Measurements from ENCODE around the gene ETS2.

Gene ETS2

GRCh38 chr21:38780879-38781278 is 24.9 kb upstream of the ETS2 start:
- DNase-seq = no peak

GRCh38 chr21:38784458-38785266 is 21.1 kb upstream of the ETS2 start:
- DNase-seq = no peak

- DNase-seq = no peak
Measured at GRCh38 chr21:38785483-38785882, 20.2 kb upstream of the ETS2 start.

GRCh38 chr21:38787016-38787415 is 18.7 kb upstream of the ETS2 start:
- DNase-seq = no peak

DNA sequence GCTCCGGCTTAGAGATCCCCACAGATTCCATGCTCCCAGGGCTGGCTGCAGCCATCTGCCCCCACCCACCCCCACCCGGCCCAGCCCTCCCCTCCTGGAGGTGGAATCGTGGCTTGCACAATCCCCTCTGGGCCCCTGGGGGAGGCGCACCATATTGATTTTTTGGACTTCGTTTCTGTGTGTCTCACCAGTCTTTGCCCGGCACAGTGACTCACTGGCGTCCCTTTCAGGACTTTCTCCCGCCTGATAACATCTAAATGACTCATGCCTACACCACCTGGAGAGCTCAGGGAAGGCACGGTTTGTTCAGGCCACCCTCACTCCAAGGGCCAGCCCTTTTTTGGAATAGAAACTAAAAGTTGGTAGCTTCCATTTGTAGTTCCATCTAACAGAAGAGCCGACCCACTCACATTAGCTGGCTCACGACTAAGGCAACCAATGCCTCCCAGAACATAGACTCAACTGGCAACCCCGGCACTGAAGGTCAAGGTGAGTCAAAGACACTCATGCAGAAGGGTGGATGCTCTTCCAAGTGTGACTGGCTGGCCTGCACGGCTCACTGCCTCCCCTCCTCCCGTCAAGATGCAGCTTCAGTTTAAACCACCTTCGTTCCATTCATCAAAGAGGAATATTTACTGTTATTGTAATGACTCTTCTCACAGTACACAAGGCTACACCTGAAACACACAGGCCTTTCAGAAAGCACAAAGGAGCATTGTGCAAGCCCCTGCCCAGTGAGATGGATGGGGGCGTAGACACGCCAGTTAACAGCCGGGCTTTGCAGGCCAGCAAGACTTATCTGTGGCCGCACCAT is 18.1 kb upstream of the ETS2 start:
- DNase-seq = no peak

DNA sequence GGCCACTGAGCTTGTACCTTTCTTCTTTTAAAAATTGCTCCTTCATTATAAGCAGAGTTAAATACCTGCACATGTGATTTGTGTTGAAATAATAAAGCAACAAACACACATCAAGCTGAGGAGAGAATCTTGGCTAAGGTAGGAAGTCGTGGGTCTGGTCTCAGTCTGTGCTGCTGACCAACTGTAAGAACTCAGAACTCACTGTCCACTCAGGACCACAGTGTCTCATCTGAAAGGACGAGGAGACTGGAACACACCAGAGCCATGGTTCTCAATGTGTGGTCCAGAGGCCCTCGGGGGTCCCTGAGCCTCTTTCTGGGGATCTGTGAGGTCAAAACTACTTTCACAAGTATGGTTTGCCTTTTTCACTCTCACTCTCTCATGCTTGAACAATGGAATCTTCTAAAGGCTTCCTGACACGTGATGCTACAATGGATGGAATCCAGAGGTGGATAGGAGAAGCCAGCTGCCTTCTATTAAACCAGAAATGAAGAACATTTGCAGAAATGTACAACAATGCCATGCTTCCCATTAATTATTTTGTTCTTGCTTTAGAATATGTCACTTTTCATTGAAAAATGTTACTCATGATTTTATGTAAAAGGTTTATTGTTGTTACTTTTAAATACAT is 17.3 kb upstream of the ETS2 start:
- DNase-seq = no peak

DNA sequence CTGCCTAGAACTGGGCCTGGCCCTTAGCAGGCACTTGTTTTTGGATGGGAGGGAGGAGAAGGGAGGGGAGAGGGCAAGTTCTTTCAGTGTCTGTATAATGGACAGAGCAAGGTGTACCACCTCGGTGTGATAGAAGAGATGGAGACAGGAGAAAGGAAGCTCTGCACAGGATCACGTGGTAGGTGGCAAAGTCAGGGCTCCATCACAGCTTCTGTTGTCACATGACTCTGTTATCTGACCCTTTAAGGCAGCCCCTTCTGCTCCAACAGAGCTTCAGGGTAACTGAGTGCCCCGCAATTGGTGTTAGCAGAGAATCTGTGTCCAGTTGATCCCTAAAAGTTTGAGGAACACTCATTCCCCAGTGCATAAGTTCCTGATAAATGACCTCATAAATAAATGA is 16.5 kb upstream of the ETS2 start:
- DNase-seq = no peak

GRCh38 chr21:38790059-38790458 is 15.7 kb upstream of the ETS2 start:
- DNase-seq = no peak

- DNase-seq = no peak
Measured at GRCh38 chr21:38790961-38791360, 14.8 kb upstream of the ETS2 start.

DNA sequence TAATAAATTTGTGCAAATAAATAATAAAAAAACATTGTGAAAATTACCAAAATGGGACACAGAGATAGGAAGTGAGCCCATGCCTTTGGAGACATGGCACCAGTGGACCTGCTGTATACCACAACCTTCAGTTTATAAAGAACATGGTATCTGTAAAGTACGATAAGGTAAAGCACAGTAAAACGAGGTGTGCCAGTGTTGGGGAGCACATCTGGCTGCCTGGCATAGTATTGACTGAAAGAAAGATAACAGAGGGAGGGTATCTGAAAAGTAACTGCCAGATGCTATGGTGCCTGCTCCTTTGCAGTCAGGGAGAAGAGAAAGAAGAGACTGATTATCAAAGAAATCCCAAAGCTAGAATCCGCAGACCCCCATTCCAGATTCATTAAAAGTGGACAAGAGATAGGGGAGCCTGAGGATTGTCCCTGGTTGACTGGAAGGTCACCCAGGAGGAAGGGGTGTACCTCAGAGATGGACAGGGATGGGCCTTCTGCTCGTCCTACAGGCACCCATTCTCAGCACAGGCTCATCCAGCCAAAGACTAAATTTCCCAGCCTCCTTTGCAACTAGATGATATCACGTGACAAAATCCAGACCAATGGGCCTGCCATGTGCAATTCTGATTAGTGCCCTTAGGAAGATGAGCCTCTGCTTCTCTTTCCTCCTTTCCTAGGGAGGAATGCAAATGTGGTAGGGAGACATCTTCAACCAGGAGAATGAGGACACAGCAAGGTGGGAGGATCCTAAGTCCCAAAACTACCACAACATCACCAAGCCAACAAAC is 12.9 kb upstream of the ETS2 start:
- no peak for DNase-seq

DNA sequence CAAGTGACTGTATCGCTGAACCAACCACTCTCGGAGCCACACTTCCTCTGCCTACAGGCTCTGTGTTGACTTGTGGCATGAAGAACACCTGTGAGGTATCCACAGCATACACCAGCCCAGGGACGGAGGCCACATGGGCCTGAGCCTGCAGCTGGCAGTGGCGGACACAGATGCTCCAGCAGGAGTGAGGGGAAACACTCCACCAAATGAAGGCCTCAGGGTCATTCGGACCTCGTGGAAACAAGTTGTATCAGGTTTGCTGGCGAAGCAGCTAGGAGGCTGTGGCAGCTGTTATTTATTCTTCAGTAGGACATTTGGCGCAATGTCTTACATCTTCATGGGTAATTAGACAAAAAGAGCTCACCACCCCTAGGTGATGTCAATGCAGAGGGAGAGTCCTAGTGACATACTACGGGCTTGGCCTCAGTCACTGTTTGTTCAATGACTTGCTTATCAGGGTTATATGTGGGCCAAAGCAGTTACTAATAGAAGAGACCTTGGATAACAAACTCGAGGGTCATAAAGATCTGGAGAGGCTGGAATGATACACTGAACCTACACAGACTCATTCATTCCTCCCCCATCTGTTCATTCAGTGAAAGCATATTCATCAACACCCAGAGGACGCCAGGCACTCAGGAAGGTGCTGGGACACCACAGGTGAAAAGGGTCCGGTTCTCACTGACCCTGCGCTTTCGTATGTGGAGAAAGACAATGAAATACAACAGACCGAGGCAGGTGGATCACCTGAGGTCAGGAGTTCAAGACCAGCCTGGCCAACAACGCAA is 11.6 kb upstream of the ETS2 start:
- DNase-seq = no peak

GRCh38 chr21:38794978-38795377 is 10.8 kb upstream of the ETS2 start:
- DNase-seq = no peak

GRCh38 chr21:38795475-38795874 is 10.3 kb upstream of the ETS2 start:
- DNase-seq = no peak

- peak; percentile 21 for DNase-seq
Measured at GRCh38 chr21:38796424-38796823, 9.3 kb upstream of the ETS2 start.

GRCh38 chr21:38797470-38797869 is 8.3 kb upstream of the ETS2 start:
- no peak for DNase-seq

- no peak for DNase-seq
Measured at GRCh38 chr21:38798081-38798480, 7.6 kb upstream of the ETS2 start.

- DNase-seq = no peak
Measured at GRCh38 chr21:38798481-38798882, 7.2 kb upstream of the ETS2 start.

- DNase-seq = no peak
Measured at GRCh38 chr21:38800046-38800758, 5.5 kb upstream of the ETS2 start.

- DNase-seq = no peak
Measured at GRCh38 chr21:38800924-38801744, 4.6 kb upstream of the ETS2 start.

All from retina (tissue), 1 donor.